Measurements from ENCODE around the gene CFAP20. TPM values are rescaled to one million over a fixed set of nuclear protein-coding genes. Genes with fewer than 3 reads are reported as not detected.
"Not testable (repeated sequence)": the region's sequence is repeated elsewhere in the genome, so short reads cannot be mapped to it uniquely, and the experiment has no call there.

The CFAP20 gene
- polyA plus RNA-seq, 1 donor from 2014 or later = 29.2 TPM

DNA sequence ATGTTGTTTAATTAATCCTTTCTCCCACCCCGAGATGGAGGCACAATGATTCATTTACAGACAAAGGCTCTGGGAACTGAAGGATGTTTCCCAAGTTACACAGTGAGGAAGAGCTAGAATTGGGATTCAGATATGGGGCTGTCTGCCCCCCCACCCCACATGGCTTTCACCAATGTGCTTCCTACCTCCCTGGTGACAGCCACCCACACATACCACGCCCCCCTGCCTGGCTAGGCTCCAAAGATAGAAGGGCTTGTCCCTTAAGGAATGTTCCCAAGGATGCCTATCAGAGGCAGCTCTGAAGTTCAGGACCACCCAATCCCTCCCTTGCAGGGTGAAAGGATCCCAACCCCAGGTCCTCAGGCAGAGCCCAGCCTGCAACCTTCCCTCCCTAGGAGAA lies 32.9 kb downstream of the CFAP20 start:
- no peak overlapping the region for H3K27ac Mint-ChIP-seq
- H3K9me3 Mint-ChIP-seq = no peaks in the 10 kb centered on the region
- peaks cover 0 to 6% (median 0%) of the 10 kb centered on the region in 3 donors for H3K4me1 Mint-ChIP-seq
- H3K27me3 Mint-ChIP-seq = peaks cover 8% of the 10 kb centered on the region
- H3K4me3 Mint-ChIP-seq = no peak overlapping the region
- H3K36me3 Mint-ChIP-seq = no peaks in the 10 kb centered on the region

- not testable (repeated sequence) for H3K27ac Mint-ChIP-seq, H3K4me3 Mint-ChIP-seq, H3K9me3 Mint-ChIP-seq, H3K4me1 Mint-ChIP-seq, H3K36me3 Mint-ChIP-seq, H3K27me3 Mint-ChIP-seq
Measured at GRCh38 chr16:58095575-58095960, 33.6 kb downstream of the CFAP20 start.

DNA sequence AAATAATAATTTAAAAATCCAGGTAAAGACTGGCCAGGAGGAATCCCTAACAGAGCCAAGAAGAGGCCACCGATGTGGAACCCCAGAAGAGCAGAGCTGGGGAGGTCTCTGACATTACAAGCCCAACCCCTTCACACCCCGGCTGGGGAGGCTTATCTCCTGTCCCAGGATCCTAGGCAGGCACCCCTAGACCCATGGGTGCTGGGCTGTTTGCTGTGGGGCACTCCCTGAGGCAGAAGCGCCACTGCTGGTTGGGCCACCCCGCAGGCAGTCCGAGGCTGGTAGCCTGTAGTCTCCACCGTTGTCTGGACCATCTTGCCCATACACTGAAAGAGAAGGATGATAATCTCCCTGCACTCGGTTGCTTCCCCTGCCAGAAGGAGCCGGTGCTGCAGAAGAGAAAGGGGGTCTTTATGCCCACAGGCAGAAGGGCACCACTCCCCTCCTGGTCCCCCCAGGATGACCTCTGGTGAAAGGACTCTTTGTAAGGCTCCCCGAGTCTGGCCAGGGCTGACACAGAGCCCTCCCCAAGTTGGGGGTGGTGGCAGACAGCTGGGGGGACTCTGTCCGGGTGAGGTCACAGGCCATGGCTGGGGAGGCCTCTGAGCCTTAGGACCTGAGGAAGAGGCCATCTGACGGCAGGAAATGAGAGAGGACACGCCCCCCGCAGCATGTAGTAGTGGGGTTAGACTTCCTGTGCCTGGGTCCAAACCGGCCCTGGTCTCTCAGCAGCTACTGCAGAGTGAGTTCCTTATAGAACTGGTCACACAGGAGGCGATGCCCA lies 34.2 kb downstream of the CFAP20 start:
- Mint-ChIP-seq H3K9me3 (no peaks in the 10 kb centered on the region), H3K27ac (no peak overlapping the region), H3K27me3 (peaks cover 8% of the 10 kb centered on the region), H3K4me1 (no peaks in the 10 kb centered on the region), H3K36me3 (no peaks in the 10 kb centered on the region), H3K4me3 (no peak overlapping the region)

DNA sequence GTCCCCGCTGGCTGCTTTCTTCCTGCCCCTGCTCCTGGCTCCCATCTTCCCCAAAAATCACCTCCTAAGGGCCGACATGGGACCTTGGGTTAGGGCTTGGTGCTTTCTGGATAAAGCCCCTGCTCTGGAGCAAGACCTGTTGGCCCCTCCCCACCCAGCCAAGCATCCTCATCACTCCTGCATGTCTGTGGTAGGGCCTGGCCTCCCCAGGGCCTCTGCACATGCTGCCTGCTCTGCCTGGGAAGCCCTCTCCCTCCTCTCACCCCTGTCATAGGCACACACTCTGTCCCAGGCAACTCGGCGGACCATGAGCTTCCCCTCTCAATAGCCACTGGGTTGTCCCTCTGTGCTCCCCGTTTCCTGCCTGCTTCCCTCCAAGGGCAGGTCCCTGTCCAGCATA lies 35.2 kb downstream of the CFAP20 start:
- Mint-ChIP-seq H3K9me3 (no peaks in the 10 kb centered on the region), H3K27ac (no peak overlapping the region), H3K27me3 (peaks cover 8% of the 10 kb centered on the region), H3K36me3 (no peaks in the 10 kb centered on the region), H3K4me1 (no peaks in the 10 kb centered on the region), H3K4me3 (no peak overlapping the region)

DNA sequence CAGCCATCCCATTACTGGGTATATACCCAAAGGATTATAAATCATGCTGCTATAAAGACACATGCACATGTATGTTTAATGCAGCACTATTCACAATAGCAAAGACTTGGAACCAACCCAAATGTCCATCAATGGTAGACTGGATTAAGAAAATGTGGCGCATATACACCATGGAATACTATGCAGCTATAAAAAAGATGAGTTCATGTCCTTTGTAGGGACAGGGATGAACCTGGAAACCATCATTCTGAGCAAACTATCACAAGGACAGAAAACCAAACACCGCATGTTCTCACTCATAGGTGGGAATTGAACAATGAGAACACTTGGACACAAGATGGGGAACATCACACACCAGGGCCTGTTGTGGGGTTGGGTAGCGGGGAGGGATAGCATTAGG lies 38.8 kb downstream of the CFAP20 start:
- not testable (repeated sequence) for H3K27me3 Mint-ChIP-seq, H3K9me3 Mint-ChIP-seq, H3K27ac Mint-ChIP-seq, H3K4me1 Mint-ChIP-seq, H3K4me3 Mint-ChIP-seq, H3K36me3 Mint-ChIP-seq

- Mint-ChIP-seq H3K27ac (no peak overlapping the region), H3K36me3 (no peaks in the 10 kb centered on the region), H3K27me3 (no peaks in the 10 kb centered on the region), H3K4me1 (no peaks in the 10 kb centered on the region), H3K4me3 (no peak overlapping the region), H3K9me3 (no peaks in the 10 kb centered on the region)
Measured at GRCh38 chr16:58088091-58088490, 41.1 kb downstream of the CFAP20 start.

- H3K27me3 Mint-ChIP-seq = peaks cover 1% of the 10 kb centered on the region
- no peaks in the 10 kb centered on the region for H3K4me1 Mint-ChIP-seq
- H3K4me3 Mint-ChIP-seq = no peak overlapping the region
- no peaks in the 10 kb centered on the region for H3K36me3 Mint-ChIP-seq
- H3K27ac Mint-ChIP-seq = no peak overlapping the region
- H3K9me3 Mint-ChIP-seq = no peaks in the 10 kb centered on the region
Measured at GRCh38 chr16:58087209-58087913, 41.8 kb downstream of the CFAP20 start.

- H3K9me3 Mint-ChIP-seq = no peaks in the 10 kb centered on the region
- H3K27ac Mint-ChIP-seq = no peak overlapping the region
Measured at GRCh38 chr16:58086381-58087208, 42.6 kb downstream of the CFAP20 start.

GRCh38 chr16:58085584-58086251 lies 43.5 kb downstream of the CFAP20 start:
- Mint-ChIP-seq H3K27ac (no peak overlapping the region), H3K4me1 (no peaks in the 10 kb centered on the region), H3K27me3 (peaks cover 2% of the 10 kb centered on the region), H3K36me3 (no peaks in the 10 kb centered on the region), H3K4me3 (no peak overlapping the region), H3K9me3 (no peaks in the 10 kb centered on the region)

More at GRCh38 chr16:58086381-58087208, 42.6 kb downstream of the CFAP20 start:
- Mint-ChIP-seq H3K36me3 (no peaks in the 10 kb centered on the region), H3K4me1 (no peaks in the 10 kb centered on the region), H3K4me3 (no peak overlapping the region), H3K27me3 (peaks cover 2% of the 10 kb centered on the region)

DNA sequence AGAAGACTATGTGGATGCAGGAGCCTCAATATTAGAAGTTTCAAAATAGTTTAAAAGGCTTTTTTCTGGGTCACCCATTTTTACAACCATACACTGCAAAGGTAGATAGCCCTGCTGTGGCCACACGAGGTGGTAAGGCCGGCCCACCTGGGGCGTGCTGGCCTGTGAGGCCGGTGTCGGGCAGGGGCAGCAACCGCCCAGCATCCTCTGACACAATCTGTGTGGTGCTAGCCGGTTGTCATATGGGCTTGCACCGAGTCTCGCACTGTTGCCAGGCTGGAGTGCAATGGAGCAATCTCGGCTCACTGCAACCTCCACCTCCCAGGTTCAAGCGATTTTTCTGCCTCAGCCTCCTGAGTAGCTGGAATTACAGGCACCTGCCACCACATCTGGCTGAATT lies 44.0 kb downstream of the CFAP20 start:
- no peaks in the 10 kb centered on the region for H3K36me3 Mint-ChIP-seq
- H3K4me1 Mint-ChIP-seq = no peaks in the 10 kb centered on the region
- no peak overlapping the region for H3K27ac Mint-ChIP-seq
- H3K27me3 Mint-ChIP-seq = peaks cover 2% of the 10 kb centered on the region
- H3K4me3 Mint-ChIP-seq = no peak overlapping the region
- H3K9me3 Mint-ChIP-seq = no peaks in the 10 kb centered on the region

DNA sequence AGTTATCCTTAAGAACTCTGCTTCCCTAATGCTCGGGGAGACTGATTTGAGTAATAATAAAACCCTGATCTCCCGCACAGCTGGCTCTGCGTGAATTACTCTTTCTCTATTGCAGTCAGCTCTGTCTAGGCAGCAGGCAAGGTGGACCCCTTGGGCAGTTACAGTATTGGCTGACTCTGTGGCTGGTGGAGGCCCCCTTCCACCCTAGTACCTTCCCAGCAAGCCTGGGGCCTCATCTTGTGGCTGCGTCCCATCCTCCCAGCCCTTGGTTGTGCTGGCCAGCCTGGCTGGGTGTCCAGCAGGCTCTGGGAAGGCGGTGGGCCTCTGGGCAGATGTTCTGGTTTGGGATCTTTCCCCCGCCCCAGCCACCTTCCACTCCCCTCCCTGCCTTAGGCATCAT lies 44.5 kb downstream of the CFAP20 start:
- Mint-ChIP-seq H3K27ac (no peak overlapping the region), H3K9me3 (no peaks in the 10 kb centered on the region), H3K36me3 (no peaks in the 10 kb centered on the region), H3K27me3 (peaks cover 2% of the 10 kb centered on the region), H3K4me1 (no peaks in the 10 kb centered on the region), H3K4me3 (no peak overlapping the region)

DNA sequence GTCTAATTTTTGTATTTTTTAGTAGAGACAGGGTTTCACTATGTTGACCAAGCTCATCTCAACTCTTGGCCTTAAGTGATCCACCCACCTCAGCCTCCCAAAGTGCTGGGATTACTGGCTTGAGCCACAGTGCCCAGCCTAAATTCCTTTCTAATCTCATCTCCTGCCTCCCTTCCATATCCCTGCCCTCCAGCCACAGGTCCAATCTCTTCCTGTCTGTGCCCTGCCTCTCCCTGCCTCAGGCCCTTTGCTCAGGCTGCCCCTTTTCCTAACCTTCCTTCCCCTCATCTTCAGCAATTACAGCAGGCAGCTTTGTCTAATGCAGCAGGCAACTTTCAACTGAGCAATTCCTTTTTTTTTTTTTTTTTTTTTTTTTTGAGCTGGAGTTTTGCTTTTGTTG lies 46.8 kb downstream of the CFAP20 start:
- Mint-ChIP-seq H3K36me3 (no peaks in the 10 kb centered on the region), H3K9me3 (no peaks in the 10 kb centered on the region), H3K27ac (no peak overlapping the region), H3K4me1 (no peaks in the 10 kb centered on the region), H3K27me3 (peaks cover 2% of the 10 kb centered on the region), H3K4me3 (no peak overlapping the region)

GRCh38 chr16:58080657-58081056 lies 48.5 kb downstream of the CFAP20 start:
- not testable (repeated sequence) for H3K4me3 Mint-ChIP-seq, H3K4me1 Mint-ChIP-seq, H3K9me3 Mint-ChIP-seq, H3K27ac Mint-ChIP-seq, H3K36me3 Mint-ChIP-seq, H3K27me3 Mint-ChIP-seq

- peaks cover 7% of the 10 kb centered on the region for H3K36me3 Mint-ChIP-seq
- H3K27me3 Mint-ChIP-seq = peaks cover 3% of the 10 kb centered on the region
- H3K4me1 Mint-ChIP-seq = no peaks in the 10 kb centered on the region
- H3K27ac Mint-ChIP-seq = no peak overlapping the region
- peaks cover 0 to 6% (median 3%) of the 10 kb centered on the region in 3 donors for H3K9me3 Mint-ChIP-seq
- no peak overlapping the region for H3K4me3 Mint-ChIP-seq
Measured at GRCh38 chr16:58077796-58078195, 51.4 kb downstream of the CFAP20 start.

GRCh38 chr16:58076514-58076913 lies 52.7 kb downstream of the CFAP20 start:
- Mint-ChIP-seq H3K9me3 (peaks cover 0 to 15% (median 10%) of the 10 kb centered on the region in 3 donors), H3K27me3 (peaks cover 1% of the 10 kb centered on the region), H3K27ac (peak overlapping the region in 1 of 3 donors; percentile 6), H3K4me1 (no peaks in the 10 kb centered on the region), H3K4me3 (no peak overlapping the region), H3K36me3 (peaks cover 7% of the 10 kb centered on the region)

Measured in IgD-negative memory B cell (primary cell).